ENCODE measurements around the gene BAIAP2L1. TPM values are rescaled to one million over a fixed set of nuclear protein-coding genes. Genes with fewer than 3 reads are reported as not detected.

Gene BAIAP2L1
- total and polyA plus RNA-seq, 2 experiments from 2014 or later: 24.1 to 38.3 TPM

DNA sequence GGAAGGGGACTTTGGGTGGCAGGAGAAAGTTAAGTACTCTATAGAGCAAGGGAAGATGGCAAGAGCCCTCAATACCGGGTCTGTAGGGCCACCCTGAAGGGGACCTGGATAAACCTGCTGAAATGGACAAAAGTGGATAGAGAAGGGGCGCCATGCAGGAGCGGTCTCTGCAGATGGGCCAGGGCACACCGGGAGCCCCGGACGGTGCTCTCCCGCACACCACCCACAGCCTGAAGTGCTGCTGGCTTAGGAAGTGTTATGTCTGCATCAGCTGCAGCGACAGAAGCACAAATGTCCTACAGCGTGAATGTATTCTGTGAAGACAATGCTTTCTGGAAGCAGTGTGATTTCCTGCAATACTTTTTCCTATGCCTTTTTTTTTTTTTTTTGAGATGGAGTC lies 81.7 kb downstream of the BAIAP2L1 start:
- no peaks in the 10 kb centered on the region for H3K27me3 ChIP-seq (ENCODE audit: insufficient read depth)
- no peak overlapping the region for H2AFZ ChIP-seq
- TF ChIP-seq CREB1 (CRISPR knock-in tag; IDR thresholded peaks at IDR 0.05; ENCODE audit: low read depth) (no peak), NANOG (IDR thresholded peaks at IDR 0.05; ENCODE audit: borderline replicate concordance) (no peak), ZNF114 (CRISPR knock-in tag; IDR thresholded peaks at IDR 0.05) (no peak), ZNF331 (CRISPR knock-in tag; IDR thresholded peaks at IDR 0.05; ENCODE audit: low read depth) (no peak), STAT1 (IDR thresholded peaks at IDR 0.05; ENCODE audit: unreplicated experiment) (no peak), EZH2 (IDR thresholded peaks at IDR 0.05; ENCODE audit: low read depth, unreplicated experiment) (no peak), REST (IDR thresholded peaks at IDR 0.05; ENCODE audit: unreplicated experiment) (no peak), EZH2phosphoT487 (IDR thresholded peaks at IDR 0.05; ENCODE audit: unreplicated experiment) (no peak)
- TF ChIP-seq, protein P1, sequence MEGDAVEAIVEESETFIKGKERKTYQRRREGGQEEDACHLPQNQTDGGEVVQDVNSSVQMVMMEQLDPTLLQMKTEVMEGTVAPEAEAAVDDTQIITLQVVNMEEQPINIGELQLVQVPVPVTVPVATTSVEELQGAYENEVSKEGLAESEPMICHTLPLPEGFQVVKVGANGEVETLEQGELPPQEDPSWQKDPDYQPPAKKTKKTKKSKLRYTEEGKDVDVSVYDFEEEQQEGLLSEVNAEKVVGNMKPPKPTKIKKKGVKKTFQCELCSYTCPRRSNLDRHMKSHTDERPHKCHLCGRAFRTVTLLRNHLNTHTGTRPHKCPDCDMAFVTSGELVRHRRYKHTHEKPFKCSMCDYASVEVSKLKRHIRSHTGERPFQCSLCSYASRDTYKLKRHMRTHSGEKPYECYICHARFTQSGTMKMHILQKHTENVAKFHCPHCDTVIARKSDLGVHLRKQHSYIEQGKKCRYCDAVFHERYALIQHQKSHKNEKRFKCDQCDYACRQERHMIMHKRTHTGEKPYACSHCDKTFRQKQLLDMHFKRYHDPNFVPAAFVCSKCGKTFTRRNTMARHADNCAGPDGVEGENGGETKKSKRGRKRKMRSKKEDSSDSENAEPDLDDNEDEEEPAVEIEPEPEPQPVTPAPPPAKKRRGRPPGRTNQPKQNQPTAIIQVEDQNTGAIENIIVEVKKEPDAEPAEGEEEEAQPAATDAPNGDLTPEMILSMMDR (conservative IDR thresholded peaks at IDR 0.05; ENCODE audit: low read depth in 2 of 2): no peak
- peaks cover 5% of the 10 kb centered on the region for H3K27me3 Mint-ChIP-seq (ENCODE audit: insufficient read depth, low read depth, poor library complexity)
- H3K4me3 Mint-ChIP-seq: no peak overlapping the region
- no peak overlapping the region for H3K27ac ChIP-seq (ENCODE audit: low read depth)
- no peaks in the 10 kb centered on the region for H3F3A ChIP-seq (replicated peaks; ENCODE audit: low read depth)
- no peak overlapping the region for H3K27ac Mint-ChIP-seq
- no peak for DNase-seq (ENCODE audit: low spot score)
- no peak overlapping the region for H3K4me2 ChIP-seq
- peaks cover 19% of the 10 kb centered on the region for H3K9me3 Mint-ChIP-seq
- H3K4me3 ChIP-seq: no peak overlapping the region
- H3K9me2 ChIP-seq (ENCODE audit: insufficient read depth): no peaks in the 10 kb centered on the region
- H3K36me3 Mint-ChIP-seq (ENCODE audit: low read depth): peaks cover 45% of the 10 kb centered on the region
- peaks cover 20% of the 10 kb centered on the region for H3K36me3 ChIP-seq (ENCODE audit: insufficient read depth)
- peaks cover 35% of the 10 kb centered on the region for H3K79me2 ChIP-seq (replicated peaks; ENCODE audit: insufficient read depth)
- H3K4me1 Mint-ChIP-seq: peaks cover 24% of the 10 kb centered on the region
- peaks cover 7% of the 10 kb centered on the region for H4K20me1 ChIP-seq (replicated peaks; ENCODE audit: insufficient read depth)
- ATAC-seq: no peak
- H3K4me1 ChIP-seq (ENCODE audit: insufficient read depth): peaks cover 14% of the 10 kb centered on the region

DNA sequence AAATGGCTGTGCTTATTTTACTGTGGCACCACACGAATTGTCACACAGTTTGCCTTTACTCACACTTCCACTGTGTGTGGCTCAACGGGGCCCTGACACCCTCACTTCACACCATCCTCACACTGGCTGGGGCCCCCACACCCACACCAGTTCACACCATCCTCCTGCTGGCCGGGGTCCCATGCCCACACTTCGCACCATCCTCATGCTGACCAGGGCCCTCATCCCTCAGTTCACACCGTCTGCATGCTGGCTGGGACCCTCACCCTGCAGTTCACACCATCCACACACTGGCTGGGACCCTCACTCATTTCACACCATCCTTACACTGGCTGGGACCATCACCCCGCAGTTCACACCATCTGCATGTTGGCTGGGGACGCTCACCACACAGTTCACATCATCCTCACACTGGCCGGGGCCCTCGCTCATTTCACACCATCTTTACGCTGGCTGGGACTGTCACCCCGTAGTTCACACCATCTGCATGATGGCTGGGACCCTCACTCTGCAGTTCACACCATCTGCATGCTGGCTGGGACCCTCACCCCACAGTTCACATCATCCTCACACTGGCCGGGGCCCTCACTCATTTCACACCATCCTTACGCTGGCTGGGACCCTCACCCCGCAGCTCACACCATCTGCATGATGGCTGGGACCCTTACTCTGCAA lies 83.4 kb downstream of the BAIAP2L1 start:
- Mint-ChIP-seq H3K9me3 (peaks cover 19% of the 10 kb centered on the region), H3K27me3 (ENCODE audit: insufficient read depth, low read depth, poor library complexity) (peaks cover 5% of the 10 kb centered on the region), H3K4me3 (no peak overlapping the region), H3K27ac (no peak overlapping the region), H3K36me3 (ENCODE audit: low read depth) (peaks cover 50% of the 10 kb centered on the region), H3K4me1 (peaks cover 9% of the 10 kb centered on the region)
- ATAC-seq: no peak
- Histone ChIP-seq H3K79me2 (replicated peaks; ENCODE audit: insufficient read depth) (peaks cover 23% of the 10 kb centered on the region), H3K4me1 (ENCODE audit: insufficient read depth) (no peaks in the 10 kb centered on the region), H3K27me3 (ENCODE audit: insufficient read depth) (no peaks in the 10 kb centered on the region), H2AFZ (no peak overlapping the region), H3K4me2 (no peak overlapping the region), H3K9me2 (ENCODE audit: insufficient read depth) (no peaks in the 10 kb centered on the region), H3K27ac (ENCODE audit: low read depth) (no peak overlapping the region), H3K4me3 (no peak overlapping the region), H3K36me3 (ENCODE audit: insufficient read depth) (peaks cover 20% of the 10 kb centered on the region), H3F3A (replicated peaks; ENCODE audit: low read depth) (no peaks in the 10 kb centered on the region), H4K20me1 (replicated peaks; ENCODE audit: insufficient read depth) (peaks cover 7% of the 10 kb centered on the region)
- no peak for DNase-seq (ENCODE audit: low spot score)
- TF ChIP-seq, protein P2, sequence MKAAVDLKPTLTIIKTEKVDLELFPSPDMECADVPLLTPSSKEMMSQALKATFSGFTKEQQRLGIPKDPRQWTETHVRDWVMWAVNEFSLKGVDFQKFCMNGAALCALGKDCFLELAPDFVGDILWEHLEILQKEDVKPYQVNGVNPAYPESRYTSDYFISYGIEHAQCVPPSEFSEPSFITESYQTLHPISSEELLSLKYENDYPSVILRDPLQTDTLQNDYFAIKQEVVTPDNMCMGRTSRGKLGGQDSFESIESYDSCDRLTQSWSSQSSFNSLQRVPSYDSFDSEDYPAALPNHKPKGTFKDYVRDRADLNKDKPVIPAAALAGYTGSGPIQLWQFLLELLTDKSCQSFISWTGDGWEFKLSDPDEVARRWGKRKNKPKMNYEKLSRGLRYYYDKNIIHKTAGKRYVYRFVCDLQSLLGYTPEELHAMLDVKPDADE (IDR thresholded peaks at IDR 0.05): no peak
- no peak for TF ChIP-seq JUNB (IDR thresholded peaks at IDR 0.05; ENCODE audit: unreplicated experiment)
- TF ChIP-seq REST (IDR thresholded peaks at IDR 0.05; ENCODE audit: unreplicated experiment): no peak

Measured in GM23338 (cell line).